Measurements from ENCODE around the gene CXCL16.
"Not testable (repeated sequence)": the region's sequence is repeated elsewhere in the genome, so short reads cannot be mapped to it uniquely, and the experiment has no call there.

Gene CXCL16

DNA sequence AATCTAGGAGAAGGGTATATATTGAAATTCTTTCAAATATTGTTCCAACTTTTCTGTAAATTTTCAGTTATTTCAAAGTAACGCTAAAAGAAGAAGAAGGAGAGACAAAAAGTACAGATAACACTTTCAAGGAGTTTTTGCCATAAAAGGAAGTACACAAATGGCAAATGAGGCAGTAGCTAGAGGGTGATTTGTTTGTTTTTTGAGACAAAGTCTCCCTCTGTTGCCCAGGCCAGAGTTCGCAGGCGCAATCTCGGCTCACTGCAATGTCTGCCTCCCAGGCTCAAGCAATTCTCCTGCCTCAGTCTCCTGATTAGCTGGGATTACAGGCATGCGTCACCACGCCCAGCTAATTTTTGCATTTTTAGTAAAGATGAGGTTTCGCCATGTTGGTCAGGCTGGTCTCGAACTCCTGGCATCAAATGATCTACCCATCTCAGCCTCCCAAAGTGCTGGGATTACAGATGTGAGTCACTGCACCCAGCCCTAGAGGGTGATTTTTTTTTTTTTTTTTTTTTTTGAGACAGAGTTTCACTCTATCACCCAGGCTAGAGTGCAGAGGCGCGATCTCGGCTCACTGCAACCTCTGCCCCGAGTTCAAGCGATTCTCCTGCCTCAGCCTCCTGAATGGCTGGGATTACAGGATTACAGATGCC lies 40.2 kb downstream of the CXCL16 start:
- not testable (repeated sequence) for DNase-seq (ENCODE audit: low spot score)

DNA sequence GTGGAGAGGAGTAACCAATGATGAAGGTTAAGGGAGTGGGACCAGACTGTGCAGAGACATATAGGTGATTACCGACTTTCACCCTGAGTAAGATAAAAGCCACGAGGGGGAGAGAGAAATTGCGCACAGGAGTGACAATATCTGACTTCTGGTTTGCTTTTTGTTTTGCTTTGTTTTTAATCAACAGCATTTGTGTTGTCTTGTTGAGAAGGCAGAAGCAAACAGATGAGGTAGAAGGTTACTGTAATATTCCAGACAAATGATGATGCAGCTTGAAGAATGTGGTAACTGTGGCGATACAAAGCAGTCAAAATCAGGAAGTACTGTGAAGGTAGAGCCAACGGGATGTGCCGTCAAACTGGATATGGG lies 43.3 kb downstream of the CXCL16 start:
- no peak for DNase-seq (ENCODE audit: low spot score)

- no peak for DNase-seq (ENCODE audit: low spot score)
Measured at GRCh38 chr17:4693416-4693815, 46.3 kb downstream of the CXCL16 start.

- DNase-seq (ENCODE audit: low spot score) = no peak
Measured at GRCh38 chr17:4691686-4692085, 48.0 kb downstream of the CXCL16 start.

GRCh38 chr17:4690745-4691144 lies 49.0 kb downstream of the CXCL16 start:
- DNase-seq (ENCODE audit: low spot score) = no peak

- not testable (repeated sequence) for DNase-seq (ENCODE audit: low spot score)
Measured at GRCh38 chr17:4689872-4690271, 49.9 kb downstream of the CXCL16 start.

DNA sequence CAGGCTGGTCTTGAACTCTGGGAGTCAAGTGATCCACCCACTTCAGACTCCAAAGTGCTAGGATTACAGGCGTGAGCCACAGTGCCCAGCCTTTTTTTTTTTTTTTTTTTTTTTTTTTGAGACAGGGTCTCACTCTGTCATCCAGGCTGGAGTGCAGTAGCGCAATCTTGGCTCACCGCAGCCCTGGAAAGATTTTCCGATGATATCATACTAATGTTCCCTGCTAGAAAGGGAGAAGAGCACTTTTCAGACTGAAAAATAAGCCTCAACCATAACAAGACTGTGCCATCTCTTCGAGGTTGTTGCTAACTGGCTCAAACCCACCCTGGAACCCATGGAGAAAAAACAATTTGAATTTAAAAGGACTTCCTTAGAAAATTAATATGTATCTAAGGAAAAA lies 56.0 kb downstream of the CXCL16 start:
- DNase-seq (ENCODE audit: low spot score) = not testable (repeated sequence)
